H1 (cell line): Measurements from ENCODE around the gene PHACTR1. TPM values are rescaled to one million over a fixed set of nuclear protein-coding genes. Genes with fewer than 3 reads are reported as not detected.

ENCODE experiments used
- CTCF ChIA-PET: fragments of 300-600 bp; sonication (Branson Sonifier 250); formaldehyde crosslinking; loops from one replicate; lab custom pipeline; 2021; ENCODE audit not compliant: partially characterized antibody; lab: Charles Lee
- POLR2A ChIA-PET: fragments of 300-600 bp; sonication (Branson Sonifier 250); formaldehyde crosslinking; loops from one replicate; lab custom pipeline; 2021; ENCODE audit warnings: inconsistent platforms; ENCODE audit not compliant: partially characterized antibody; lab: Charles Lee
- DNase-seq, 2 experiments: peaks; one replicate each; pipeline versions ENCODE4 v3.0.0 to v3.0.0-alpha.2; 2010 to 2022; ENCODE audit warnings: low spot score in 2 of 2, low read depth in 1 of 2, mixed read lengths in 1 of 2
- FAIRE-seq: peaks from 2 replicates; lab custom pipeline; 2011; peaks lifted over from hg19 to GRCh38; lab: Jason Lieb, UNC
- H2AFZ ChIP-seq: 2 replicates; pipeline ENCODE4 v1.8.1; 2012; ENCODE audit warnings: low read length, inconsistent platforms
- H2AK5ac ChIP-seq: 2 replicates; pipeline ENCODE4 v1.6.1; 2013; ENCODE audit warnings: low read depth, low read length
- H2BK120ac ChIP-seq: replicated peaks from 2 replicates; pipeline ENCODE3; 2013; ENCODE audit warnings: low read depth, low read length, inconsistent platforms
- H2BK12ac ChIP-seq: 2 replicates; pipeline ENCODE4 v1.6.1; 2013; ENCODE audit warnings: low read depth, low read length
- H2BK15ac ChIP-seq: 2 replicates; pipeline ENCODE4 v1.6.1; 2013; ENCODE audit warnings: low read length
- H2BK20ac ChIP-seq: 2 replicates; pipeline ENCODE4 v1.6.1; 2013; ENCODE audit warnings: low read length
- H2BK5ac ChIP-seq: 2 replicates; pipeline ENCODE4 v1.6.1; 2013; ENCODE audit warnings: low read depth, low read length
- H3K14ac ChIP-seq: 2 replicates; pipeline ENCODE4 v1.6.1; 2013; ENCODE audit warnings: inconsistent platforms; ENCODE audit not compliant: insufficient read length
- H3K18ac ChIP-seq: 2 replicates; pipeline ENCODE4 v1.6.1; 2013; ENCODE audit warnings: low read length; ENCODE audit errors: extremely low read depth
- H3K23ac ChIP-seq: 2 replicates; pipeline ENCODE4 v1.6.1; 2013; ENCODE audit warnings: inconsistent platforms; ENCODE audit not compliant: insufficient read length
- H3K23me2 ChIP-seq: 2 replicates; pipeline ENCODE4 v1.6.1; 2013; ENCODE audit warnings: low read depth, low read length
- H3K27ac ChIP-seq: 2 replicates; pipeline ENCODE4 v1.6.1; 2011; ENCODE audit warnings: low read depth, low read length, inconsistent platforms
- H3K27me3 ChIP-seq, 4 experiments: replicated peaks in 1 of 4; 1 replicate in 1 of 4; 2 replicates in 3 of 4; pipeline versions ENCODE4 v1.6.1 to v1.8.1; 2011 to 2013; ENCODE audit warnings: low read length in 3 of 4, mild to moderate bottlenecking in 3 of 4, inconsistent platforms in 2 of 4, mixed read lengths in 2 of 4, moderate library complexity in 1 of 4; ENCODE audit not compliant: control insufficient read depth in 3 of 4, insufficient read depth in 3 of 4; ENCODE audit errors: extremely low read depth in 1 of 4
- H3K36me3 ChIP-seq, 4 experiments: 2 replicates each; pipeline versions ENCODE4 v1.6.1 to v1.8.1; 2011 to 2013; ENCODE audit warnings: mild to moderate bottlenecking in 4 of 4, low read length in 3 of 4, moderate library complexity in 2 of 4, control low read depth in 1 of 4, inconsistent platforms in 1 of 4; ENCODE audit not compliant: insufficient read depth in 4 of 4, control insufficient read depth in 2 of 4
- H3K4ac ChIP-seq: replicated peaks from 2 replicates; pipeline ENCODE3; 2013; ENCODE audit warnings: low read length, low read depth, mixed read lengths, inconsistent platforms; ENCODE audit not compliant: insufficient read length
- H3K4me1 ChIP-seq, 4 experiments: replicated peaks in 1 of 4; 1 replicate in 1 of 4; 2 replicates in 3 of 4; pipeline versions ENCODE4 v1.6.1 to v1.8.1; 2011 to 2013; ENCODE audit warnings: low read length in 3 of 4, inconsistent platforms in 2 of 4, mixed read lengths in 1 of 4; ENCODE audit not compliant: insufficient read depth in 4 of 4, control insufficient read depth in 3 of 4
- H3K4me2 ChIP-seq, 2 experiments: 2 replicates each; pipeline versions ENCODE4 v1.6.1 to v1.8.1; 2011 to 2013; ENCODE audit warnings: low read depth in 2 of 2, low read length in 2 of 2, control low read depth in 1 of 2, inconsistent platforms in 1 of 2, mild to moderate bottlenecking in 1 of 2; ENCODE audit not compliant: insufficient read depth in 1 of 2
- H3K4me3 ChIP-seq, 4 experiments: fragments of 200-600, 300-600 bp in 1 of 4; sonication (generic), shearing (Covaris generic), sonication (Bioruptor Twin) in 1 of 4; 2 replicates each; pipeline versions ENCODE4 v1.5.1 to v1.8.1; 2011 to 2016; ENCODE audit warnings: low read length in 4 of 4, low read depth in 3 of 4, control low read depth in 2 of 4, inconsistent platforms in 2 of 4, mild to moderate bottlenecking in 2 of 4, mixed read lengths in 1 of 4, moderate library complexity in 1 of 4; ENCODE audit not compliant: insufficient read depth in 2 of 4; ENCODE audit errors: extremely low read depth in 1 of 4
- H3K56ac ChIP-seq: replicated peaks from 2 replicates; pipeline ENCODE3; 2013; ENCODE audit warnings: low read depth, mild to moderate bottlenecking, mixed read lengths, low read length, inconsistent platforms; ENCODE audit not compliant: insufficient read length
- H3K79me1 ChIP-seq: 2 replicates; pipeline ENCODE4 v1.6.1; 2013; ENCODE audit warnings: low read depth, low read length, control low read depth
- H3K79me2 ChIP-seq, 2 experiments: 2 replicates each; pipeline versions ENCODE4 v1.6.1 to v1.8.1; 2012 to 2013; ENCODE audit warnings: low read length in 2 of 2, mild to moderate bottlenecking in 2 of 2, inconsistent platforms in 1 of 2; ENCODE audit not compliant: insufficient read depth in 2 of 2, control insufficient read depth in 1 of 2
- H3K9ac ChIP-seq, 4 experiments: replicated peaks in 1 of 4; 1 replicate in 1 of 4; 2 replicates in 3 of 4; pipeline versions ENCODE4 v1.6.1 to v1.8.1; 2011 to 2013; ENCODE audit warnings: low read depth in 3 of 4, low read length in 3 of 4, control low read depth in 2 of 4, mild to moderate bottlenecking in 2 of 4, moderate library complexity in 2 of 4, inconsistent platforms in 1 of 4; ENCODE audit errors: extremely low read depth in 1 of 4
- H3K9me3 ChIP-seq, 2 experiments: 2 replicates each; pipeline versions ENCODE4 v1.6.1 to v1.8.1; 2012 to 2013; ENCODE audit warnings: mild to moderate bottlenecking in 2 of 2, moderate library complexity in 2 of 2, control low read depth in 1 of 2, inconsistent platforms in 1 of 2, low read depth in 1 of 2, low read length in 1 of 2, mixed read lengths in 1 of 2; ENCODE audit not compliant: insufficient read depth in 2 of 2
- H4K20me1 ChIP-seq, 2 experiments: replicated peaks in 1 of 2; 2 replicates each; pipeline versions ENCODE3 to v1.8.1; 2011 to 2013; ENCODE audit warnings: inconsistent platforms in 2 of 2, low read length in 2 of 2, mild to moderate bottlenecking in 1 of 2; ENCODE audit not compliant: insufficient read depth in 2 of 2, control insufficient read depth in 1 of 2
- H4K5ac ChIP-seq: 2 replicates; pipeline ENCODE4 v1.6.1; 2013; ENCODE audit warnings: low read length, low read depth, mixed read lengths, inconsistent platforms; ENCODE audit not compliant: insufficient read length
- H4K8ac ChIP-seq: 2 replicates; pipeline ENCODE4 v1.8.0; 2013; ENCODE audit warnings: mild to moderate bottlenecking, moderate library complexity, low read length, inconsistent platforms; ENCODE audit not compliant: insufficient read depth; ENCODE audit errors: extremely low read depth
- H4K91ac ChIP-seq: replicated peaks from 2 replicates; pipeline ENCODE3; 2013; ENCODE audit warnings: low read length, mixed read lengths, inconsistent platforms; ENCODE audit not compliant: insufficient read length
- CTCF ChIP-seq, 3 experiments: IDR thresholded peaks; 1 replicate in 2 of 3; 2 replicates in 1 of 3; pipeline versions ENCODE4 v1.5.1 to v1.6.1; 2011; ENCODE audit warnings: low read length in 3 of 3, mild to moderate bottlenecking in 3 of 3, inconsistent platforms in 2 of 3, low read depth in 1 of 3, moderate library complexity in 1 of 3; ENCODE audit not compliant: insufficient read depth in 1 of 3; ENCODE audit errors: control extremely low read depth in 1 of 3
- FOSL1 ChIP-seq: IDR thresholded peaks from 2 replicates; pipeline ENCODE4 v1.6.1; 2011; ENCODE audit warnings: mild to moderate bottlenecking, low read depth, low read length, moderate library complexity; ENCODE audit not compliant: insufficient read depth
- MAFK ChIP-seq: IDR thresholded peaks from 2 replicates; pipeline ENCODE4 v1.6.1; 2012; ENCODE audit warnings: low read depth, mild to moderate bottlenecking, improper control_type of control experiment, low read length
- RAD21 ChIP-seq, 2 experiments: IDR thresholded peaks in 1 of 2; conservative IDR thresholded peaks in 1 of 2; 2 replicates each; pipeline ENCODE4 v1.6.1; 2011; ENCODE audit warnings: low read depth in 2 of 2, low read length in 2 of 2, improper control_type of control experiment in 1 of 2, inconsistent platforms in 1 of 2, mild to moderate bottlenecking in 1 of 2, moderate library complexity in 1 of 2
- RBBP5 ChIP-seq: IDR thresholded peaks from 2 replicates; pipeline ENCODE4 v1.7.1; 2012; ENCODE audit warnings: low read depth, mild to moderate bottlenecking, inconsistent platforms, low read length, moderate library complexity, borderline replicate concordance
- WGBS, 2 experiments: shearing (Covaris generic) in 1 of 2; methylation state at CpG; one replicate each; pipeline versions ENCODE4 v1.1.6 to v1.1.7; 2013 to 2015; ENCODE audit warnings: low lambda C conversion rate in 2 of 2, mixed read lengths in 2 of 2, inconsistent platforms in 1 of 2, low coverage in 1 of 2, missing lambda C conversion rate in 1 of 2; ENCODE audit not compliant: insufficient replicate concordance in 2 of 2, insufficient coverage in 1 of 2, insufficient read length in 1 of 2; ENCODE audit errors: extremely low coverage in 1 of 2, missing lambda C conversion rate in 1 of 2; 5-methylcytosine and 5-hydroxymethylcytosine counted together
- polyA plus RNA-seq, 7 experiments: library from polyadenylated mRNA; depleted of rRNA in 3 of 7; stranded (reverse) in 5 of 7; unstranded in 2 of 7; fragments of >200 nt in 5 of 7; fragments of 200-250 nt in 2 of 7; gene quantifications; 1 replicate in 5 of 7; 2 replicates in 1 of 7; 4 replicates in 1 of 7; pipeline versions ENCODE4 v1.2.1 to v1.2.3, GENCODE V29; 2011 to 2013; ENCODE audit warnings: missing spikeins in 2 of 7, mixed read lengths in 2 of 7
- total RNA-seq: library from RNA; stranded (reverse); fragmentation: NEBNext Ultra II Directional; extraction: Animal tissue kit (Norgen Biotek cat#: 25700); gene quantifications from 2 replicates; pipeline ENCODE4 v1.2.1, GENCODE V29; 2021

Gene PHACTR1
- total and polyA plus RNA-seq, 2 of the 8 experiments (the other 6 are each of a cell fraction or from before 2014, with no cell fraction given) = 3.9 to 17.1 TPM

GRCh38 chr6:12844284-12845223, 128.0 kb downstream of the PHACTR1 start:
- H3K27ac ChIP-seq = no peak overlapping the region
- H2BK15ac ChIP-seq = no peak overlapping the region
- H3K4me3 ChIP-seq = no peak overlapping the region
- H2AK5ac ChIP-seq = no peak overlapping the region
- peak overlapping the region in 1 of 2 experiments; percentile 29; a peak in 1 of 4 replicates for H3K4me2 ChIP-seq
- H3K27me3 ChIP-seq = no peaks in the 10 kb centered on the region
- peaks cover 0 to 12% (median 6%) of the 10 kb centered on the region in 4 experiments; a peak in 3 of 7 replicates for H3K4me1 ChIP-seq
- TF ChIP-seq RAD21 (IDR thresholded peaks at IDR 0.05 in 1 of 2, conservative IDR thresholded peaks at IDR 0.05 in 1 of 2; ENCODE audit: low read depth in 2 of 2, low read length in 2 of 2) = peak; percentile 51 to 57
- TF ChIP-seq FOSL1 = no peak
- 0 out of 2 replicates have a peak, but pooled peaks have one; percentile 4 for TF ChIP-seq MAFK
- TF ChIP-seq CTCF (IDR thresholded peaks at IDR 0.05; ENCODE audit: control extremely low read depth in 1 of 3, insufficient read depth in 1 of 3, low read depth in 1 of 3, low read length in 3 of 3) = peak in 2 of 3 experiments; percentile 41 to 78; a peak in 2 of 4 replicates
- TF ChIP-seq RBBP5 = no peak
- peak; percentile 92 for FAIRE-seq
- no peak overlapping the region for H4K8ac ChIP-seq
- no peak overlapping the region for H3K9ac ChIP-seq
- H3K36me3 ChIP-seq = no peaks in the 10 kb centered on the region
- no peak overlapping the region for H3K18ac ChIP-seq
- DNase-seq = no peak
- no peaks in the 10 kb centered on the region for H4K20me1 ChIP-seq
- no peak overlapping the region for H2BK120ac ChIP-seq
- no peaks in the 10 kb centered on the region for H3K23me2 ChIP-seq
- no peak overlapping the region for H4K5ac ChIP-seq
- no peak overlapping the region for H3K23ac ChIP-seq
- H3K79me2 ChIP-seq = no peaks in the 10 kb centered on the region
- WGBS, 2 experiments = 79% methylated on average over 11 of the region's 11 CpGs; no CpG with 5 or more reads in 1 of the 2 experiments
- no peak overlapping the region for H2BK5ac ChIP-seq
- H2AFZ ChIP-seq = no peak overlapping the region
- H4K91ac ChIP-seq = no peak overlapping the region
- H3K9me3 ChIP-seq = no peaks in the 10 kb centered on the region
- ChIA-PET POLR2A (no interaction called here), CTCF (interaction anchor here (0.9 to 1.8 kb wide), 7 partner anchors 10 to 593 kb away, joined by 3 to 9 read pairs (median 4); no protein-coding TSS in a partner anchor)
- H3K4ac ChIP-seq = no peak overlapping the region
- no peaks in the 10 kb centered on the region for H3K79me1 ChIP-seq
- no peak overlapping the region for H3K56ac ChIP-seq
- no peak overlapping the region for H2BK20ac ChIP-seq
- H3K14ac ChIP-seq = no peak overlapping the region
- H2BK12ac ChIP-seq = no peak overlapping the region
